Measurements from ENCODE around the gene UBB. TPM values are rescaled to one million over a fixed set of nuclear protein-coding genes. Genes with fewer than 3 reads are reported as not detected.

The UBB gene
- total and polyA plus RNA-seq, 9 of the 15 experiments (the other 6 are each of a cell fraction or from before 2014, with no cell fraction given), result 1,069 to 4,143 (median 1,696) TPM

- H3K79me2 ChIP-seq (ENCODE audit: control insufficient read depth, insufficient read depth, low read length), result peaks cover 19% of the 10 kb centered on the region
- H3K9ac ChIP-seq (ENCODE audit: insufficient read depth in 1 of 2, low read depth in 2 of 2, low read length in 2 of 2), result no peak overlapping the region
- no peak overlapping the region for H2AFZ ChIP-seq (ENCODE audit: low read depth, low read length)
- FAIRE-seq (no peak), ATAC-seq (no peak), DNase-seq (ENCODE audit: extremely low read depth in 1 of 4, low spot score in 3 of 4) (no peak)
- H3K36me3 ChIP-seq (ENCODE audit: control insufficient read depth, insufficient read depth, low read length), result peaks cover 57% of the 10 kb centered on the region
- no peaks in the 10 kb centered on the region for H3K27me3 ChIP-seq (ENCODE audit: control insufficient read depth in 2 of 2, insufficient read depth in 2 of 2, low read length in 2 of 2)
- no peak overlapping the region for H3K4me3 ChIP-seq
- intact Hi-C loops (cut with micrococcal nuclease), result no loop called here
- H3K27ac ChIP-seq (ENCODE audit: extremely low read depth, low read depth, low read length), result no peak overlapping the region
- ChIA-PET POLR2A (interaction anchor here (0.7 to 1.0 kb wide), 2 partner anchors 10 to 60 kb away, joined by 3 read pairs; no protein-coding TSS in a partner anchor), CTCF (ENCODE audit: low intra/inter-chr PET ratio) (no interaction called here)
- H3K4me2 ChIP-seq (ENCODE audit: insufficient read depth, low read length), result no peak overlapping the region
- in situ Hi-C loops (cut with MboI), result no loop called here
- 100% methylated on average over 1 of the region's 6 CpGs for WGBS (ENCODE audit: insufficient coverage, low coverage, missing lambda C conversion rate)
- peaks cover 4% of the 10 kb centered on the region for H3K9me1 ChIP-seq (ENCODE audit: control insufficient read depth, insufficient read depth, low read length)
- H3K4me1 ChIP-seq (replicated peaks in 1 of 2; ENCODE audit: control insufficient read depth in 2 of 2, insufficient read depth in 2 of 2, low read length in 2 of 2), result peaks cover 0 to 3% of the 10 kb centered on the region in 2 experiments; a peak in 2 of 5 replicates
- H4K20me1 ChIP-seq (replicated peaks; ENCODE audit: control insufficient read depth, insufficient read depth, low read length), result no peaks in the 10 kb centered on the region
- no peak for TF ChIP-seq ZBTB2 (IDR thresholded peaks at IDR 0.05)
- TF ChIP-seq ATF1 (CRISPR knock-in tag; IDR thresholded peaks at IDR 0.05), result no peak
- TF ChIP-seq ATF1 (tag; IDR thresholded peaks at IDR 0.05), result no peak
- no peak for TF ChIP-seq RBM17 (IDR thresholded peaks at IDR 0.05; ENCODE audit: borderline replicate concordance, low read depth, low read length)
- TF ChIP-seq NFXL1 (CRISPR knock-in tag; IDR thresholded peaks at IDR 0.05), result no peak
- peak; percentile 58; the same call in 1 of the 2 replicates for TF ChIP-seq POLR2A (conservative IDR thresholded peaks at IDR 0.05)
- TF ChIP-seq TFE3 (CRISPR knock-in tag; IDR thresholded peaks at IDR 0.05), result no peak
- TF ChIP-seq SUPT5H (IDR thresholded peaks at IDR 0.05), result peak; percentile 57; the same call in 1 of the 2 replicates
- no peaks in the 10 kb centered on the region for H3K9me3 ChIP-seq (replicated peaks; ENCODE audit: control insufficient read depth, insufficient read depth, low read depth, low read length)
- BruUV-seq (replicated peaks), result no TSS peak
These were observed 34.1 kb upstream of the UBB start for GRCh38 chr17:16346721-16347271.

Measured in K562 (cell line).